CD4-positive, alpha-beta T cell treated with Interleukin-21 for 1 hour (primary cell): Measurements from ENCODE around the gene AFG1L.

Source experiments
- DNase-seq: peaks from one replicate; pipeline ENCODE4 v3.0.0-alpha.2; 2020

The AFG1L gene

DNA sequence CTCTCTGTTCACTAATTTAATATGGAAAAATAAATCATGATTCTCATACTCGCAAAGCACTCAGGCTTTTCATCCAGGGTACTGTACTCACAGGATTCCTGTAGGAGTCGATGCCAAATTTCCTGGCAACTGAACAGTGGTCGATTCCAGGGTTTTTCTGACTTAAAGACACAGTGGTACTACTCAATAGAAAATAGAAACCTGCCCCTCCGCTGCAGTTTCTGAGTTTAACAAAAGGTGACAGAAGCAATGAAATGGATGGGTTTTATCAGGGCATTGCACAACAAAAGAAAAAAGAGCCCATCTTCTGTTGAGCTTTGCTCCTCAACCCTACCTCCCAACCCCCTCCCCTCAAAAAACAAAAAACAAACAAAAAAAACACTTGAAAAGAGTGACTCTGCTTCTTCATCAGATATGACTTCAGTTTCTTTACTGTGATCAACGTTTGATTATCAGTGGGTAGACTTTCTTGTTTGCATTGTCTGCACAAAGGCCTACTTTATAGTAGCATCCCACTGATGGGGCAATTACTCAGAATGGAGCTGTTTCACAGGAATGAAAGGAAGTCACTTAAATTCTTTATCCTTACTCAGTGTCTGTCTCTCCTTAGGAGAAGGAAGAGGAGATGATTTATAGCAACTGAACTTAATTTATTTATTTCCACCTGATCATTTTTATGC, 169.7 kb downstream of the AFG1L start:
- no peak for DNase-seq

- DNase-seq: no peak
These were observed 170.2 kb downstream of the AFG1L start for GRCh38 chr6:108465098-108465495.

DNA sequence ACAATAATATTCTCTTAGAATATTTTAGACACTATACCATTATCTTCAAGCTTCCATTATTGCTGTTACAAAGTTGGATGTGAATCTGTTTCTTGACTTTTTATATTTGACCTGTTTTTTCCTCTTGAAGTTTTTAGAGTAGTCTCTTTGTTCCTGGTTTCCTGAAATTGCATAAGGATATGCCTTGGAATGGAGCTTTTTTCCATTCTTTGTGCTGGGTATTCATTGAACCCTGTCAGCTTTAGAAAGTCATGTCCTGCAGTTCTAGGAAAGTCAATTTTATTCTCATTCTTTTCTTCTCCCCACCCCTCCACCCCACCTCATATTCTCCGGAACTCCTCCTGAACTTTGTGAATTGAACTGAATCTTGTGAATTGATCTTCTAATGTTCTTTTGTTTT, 173.5 kb downstream of the AFG1L start:
- DNase-seq: no peak

DNA sequence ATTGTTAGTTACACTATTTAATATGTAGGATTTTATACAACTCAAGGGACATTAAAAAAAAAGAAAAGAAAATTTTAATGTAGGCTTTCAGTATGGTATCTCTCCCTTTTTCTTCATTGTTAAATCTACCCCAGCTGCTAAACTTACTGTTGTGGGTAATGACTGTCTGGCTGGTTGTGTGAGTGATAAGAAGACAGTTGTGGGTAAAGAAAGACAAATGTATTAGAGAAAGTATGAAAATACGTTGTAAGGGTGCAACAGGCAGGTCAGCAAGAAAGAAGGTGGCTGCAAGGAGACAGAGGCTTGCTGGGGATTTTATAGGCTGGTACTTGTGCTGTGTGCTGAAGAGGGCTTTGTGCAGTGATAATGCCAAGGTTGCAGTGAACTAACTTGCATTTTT, 174.5 kb downstream of the AFG1L start:
- DNase-seq: no peak

DNA sequence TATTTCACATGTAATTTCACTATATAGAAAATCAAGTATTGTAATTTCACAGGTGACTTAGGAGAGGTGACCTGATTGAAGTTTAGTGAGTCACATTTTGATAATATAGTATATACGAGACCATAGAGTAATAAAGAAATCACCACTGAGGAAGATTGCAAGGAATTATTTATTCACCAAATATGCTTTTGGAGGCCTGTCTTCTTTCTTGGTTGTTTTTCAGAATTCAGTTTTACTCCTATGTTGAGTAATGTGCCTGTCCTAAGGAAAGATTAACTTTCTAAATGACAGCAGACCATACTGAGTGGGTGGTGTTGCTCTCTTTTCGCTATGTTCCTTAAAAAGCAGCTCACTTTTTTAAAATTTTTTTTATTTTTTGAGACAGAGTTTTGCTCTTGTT, 178.3 kb downstream of the AFG1L start:
- no peak for DNase-seq

DNA sequence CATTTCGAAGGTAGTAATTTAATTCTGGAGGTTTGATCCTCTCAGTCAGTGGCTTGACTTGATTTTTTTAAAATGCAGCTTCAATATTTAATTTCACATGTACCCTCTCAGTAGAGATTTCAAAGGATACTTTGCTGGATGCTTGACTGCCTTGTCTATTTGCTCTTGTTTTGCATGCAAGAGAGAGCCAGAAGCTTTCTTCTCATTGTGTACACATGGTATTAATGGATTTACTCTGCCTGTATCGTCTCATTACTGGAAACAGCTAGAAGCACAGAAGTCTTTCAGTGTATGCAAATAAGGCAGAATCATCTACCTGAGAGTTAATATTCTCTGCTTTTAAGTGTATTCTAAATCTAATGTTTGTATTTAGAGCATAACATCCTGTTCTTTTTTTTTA, 181.5 kb downstream of the AFG1L start:
- no peak for DNase-seq

- no peak for DNase-seq
These were observed 182.1 kb downstream of the AFG1L start for GRCh38 chr6:108476847-108477430.

GRCh38 chr6:108482559-108482958, 187.7 kb downstream of the AFG1L start:
- no peak for DNase-seq

GRCh38 chr6:108484016-108484415, 189.2 kb downstream of the AFG1L start:
- no peak for DNase-seq

DNA sequence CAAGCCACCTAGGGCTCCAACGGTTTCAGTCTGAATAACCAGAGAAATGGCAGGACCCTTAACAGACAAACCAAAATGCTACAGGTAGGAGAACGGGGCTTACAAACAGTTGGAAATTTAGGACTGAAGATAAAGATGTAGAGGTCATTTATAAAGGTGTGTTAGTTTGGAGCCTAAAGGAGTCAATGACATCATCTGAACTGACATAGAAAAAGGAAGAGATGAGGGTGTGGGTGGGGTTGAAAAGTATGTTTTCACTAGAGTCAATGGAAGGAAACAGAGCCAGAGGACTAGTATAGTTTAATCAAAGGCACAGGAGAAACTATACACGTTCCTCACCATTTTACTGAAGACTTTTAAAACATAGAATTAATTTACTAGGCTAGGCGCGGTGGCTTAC, 194.8 kb downstream of the AFG1L start:
- no peak for DNase-seq

- DNase-seq: peak; percentile 39
These were observed 197.4 kb downstream of the AFG1L start for GRCh38 chr6:108492131-108492766.

- no peak for DNase-seq
These were observed 199.6 kb downstream of the AFG1L start for GRCh38 chr6:108494434-108494833.

DNA sequence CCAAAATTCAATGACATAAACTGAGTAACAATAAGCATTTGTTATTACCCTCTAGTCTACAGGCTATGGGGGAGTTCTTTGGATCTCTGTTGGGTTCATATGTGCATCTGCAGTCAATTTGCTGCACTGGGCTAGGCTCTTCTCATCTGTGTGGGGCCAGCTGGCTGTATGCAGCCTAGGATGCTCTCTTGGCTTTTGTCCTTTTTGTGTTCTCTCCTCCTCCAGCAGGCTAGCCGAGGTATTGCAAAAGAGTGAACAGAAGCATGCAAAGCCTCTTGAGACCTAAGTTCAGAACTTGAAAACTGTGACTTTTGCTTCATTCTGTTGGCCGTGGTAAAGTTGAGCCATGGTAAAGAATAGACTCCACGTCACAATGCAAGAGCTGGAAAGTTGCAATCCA, 203.0 kb downstream of the AFG1L start:
- no peak for DNase-seq

DNA sequence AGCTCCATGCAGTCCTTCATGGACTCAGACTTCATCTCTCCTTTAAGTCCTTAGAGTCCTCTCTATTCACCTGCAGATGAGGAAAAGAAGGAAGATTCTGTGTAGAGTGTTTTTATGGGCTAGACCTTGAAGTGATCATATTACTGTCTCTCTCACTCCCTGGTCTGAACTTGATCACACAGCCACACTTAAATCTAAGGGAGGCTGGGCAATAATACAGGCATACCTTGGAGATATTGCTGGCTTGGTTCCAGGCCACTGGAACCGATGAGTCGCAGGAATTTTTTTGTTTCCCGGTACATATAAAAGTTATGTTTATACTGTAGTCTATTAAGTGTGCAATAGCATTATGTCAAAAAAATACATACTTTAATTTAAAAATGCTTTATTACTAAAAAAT, 206.7 kb downstream of the AFG1L start:
- DNase-seq: no peak

- no peak for DNase-seq
These were observed 208.0 kb downstream of the AFG1L start for GRCh38 chr6:108502832-108503231.

DNA sequence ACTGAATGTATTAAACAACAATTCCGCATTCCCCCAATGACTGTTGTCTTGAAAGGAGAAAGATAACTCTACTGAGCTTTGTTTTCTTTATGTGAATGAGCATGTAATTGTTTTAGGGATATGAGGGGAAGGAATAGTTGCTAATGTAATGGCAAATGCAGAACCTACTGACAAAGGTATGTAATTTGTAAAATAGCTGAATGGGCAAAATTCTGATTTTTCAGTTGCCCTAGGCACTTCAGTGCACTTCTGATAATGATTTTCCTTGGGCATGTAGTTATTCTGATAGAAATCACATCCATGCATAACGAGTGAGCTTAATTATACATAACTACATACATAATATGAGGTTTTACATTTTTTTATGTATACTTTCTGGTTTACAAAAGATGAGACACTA, 212.5 kb downstream of the AFG1L start:
- DNase-seq: no peak

GRCh38 chr6:108510461-108511319, 215.8 kb downstream of the AFG1L start:
- no peak for DNase-seq

DNA sequence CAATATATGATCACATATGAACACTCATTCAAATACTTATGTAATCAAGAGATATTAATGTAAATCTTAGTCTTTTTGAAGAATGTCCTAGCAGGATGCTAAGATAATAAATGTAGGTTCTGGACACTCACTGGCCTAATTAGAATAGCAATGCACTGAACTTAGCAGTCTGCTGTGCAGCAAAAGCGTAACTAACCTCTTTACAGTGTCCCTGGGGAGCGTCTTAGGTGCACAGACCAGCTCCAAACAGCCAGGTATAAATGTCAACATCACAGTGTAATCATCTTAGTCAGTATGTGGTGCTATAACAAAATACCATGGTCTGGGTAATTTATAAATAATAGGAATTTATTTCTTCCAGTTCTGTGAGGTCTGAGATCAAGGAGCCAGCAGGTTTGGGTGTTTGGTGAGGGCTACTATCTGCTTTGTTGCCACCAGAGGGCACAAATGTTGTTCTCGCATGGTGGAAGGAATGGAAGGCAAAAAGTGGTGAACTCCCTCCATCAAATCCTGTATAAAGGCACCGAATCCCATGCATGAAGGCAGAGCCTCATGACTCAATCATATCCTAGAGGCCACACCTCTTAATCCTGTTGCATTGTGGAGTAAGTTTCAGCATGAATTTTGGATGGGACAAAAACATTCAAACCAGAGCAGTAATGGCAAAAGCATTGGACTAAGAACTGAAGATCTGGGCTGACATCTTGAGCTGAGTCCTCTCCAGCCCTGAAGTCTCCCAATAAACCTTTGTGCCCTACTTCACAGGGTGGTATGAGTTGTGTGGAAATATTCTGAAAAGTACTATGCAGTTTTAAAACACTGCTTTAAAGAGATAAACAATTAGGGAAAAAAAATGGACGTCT, 224.1 kb downstream of the AFG1L start:
- DNase-seq: peak; percentile 9

DNA sequence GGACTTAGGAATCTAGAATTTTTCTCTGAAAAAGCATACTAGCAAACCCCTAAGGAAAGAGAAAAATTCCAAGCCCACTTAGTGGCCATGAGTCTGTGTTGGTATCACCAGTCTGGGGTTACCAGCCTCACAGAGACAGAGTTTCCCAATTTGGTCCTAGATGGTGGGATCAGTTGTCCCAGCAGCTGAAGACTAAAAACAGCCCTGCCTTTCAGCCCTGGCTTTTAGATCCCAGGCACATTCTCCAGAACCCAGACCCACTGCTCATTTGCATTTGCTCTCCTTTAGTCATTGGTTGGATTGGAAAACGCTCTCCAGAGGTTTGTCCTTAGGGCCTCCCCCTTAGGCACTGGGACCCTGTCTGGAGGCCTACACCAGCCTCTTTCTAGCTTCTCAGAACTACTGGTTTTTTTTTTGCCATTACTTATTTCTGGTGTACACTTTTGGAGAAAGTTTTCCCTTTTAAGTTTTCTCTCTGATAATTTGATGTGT, 226.8 kb downstream of the AFG1L start:
- no peak for DNase-seq

- DNase-seq: no peak
These were observed 228.8 kb downstream of the AFG1L start for GRCh38 chr6:108523697-108524096.

DNA sequence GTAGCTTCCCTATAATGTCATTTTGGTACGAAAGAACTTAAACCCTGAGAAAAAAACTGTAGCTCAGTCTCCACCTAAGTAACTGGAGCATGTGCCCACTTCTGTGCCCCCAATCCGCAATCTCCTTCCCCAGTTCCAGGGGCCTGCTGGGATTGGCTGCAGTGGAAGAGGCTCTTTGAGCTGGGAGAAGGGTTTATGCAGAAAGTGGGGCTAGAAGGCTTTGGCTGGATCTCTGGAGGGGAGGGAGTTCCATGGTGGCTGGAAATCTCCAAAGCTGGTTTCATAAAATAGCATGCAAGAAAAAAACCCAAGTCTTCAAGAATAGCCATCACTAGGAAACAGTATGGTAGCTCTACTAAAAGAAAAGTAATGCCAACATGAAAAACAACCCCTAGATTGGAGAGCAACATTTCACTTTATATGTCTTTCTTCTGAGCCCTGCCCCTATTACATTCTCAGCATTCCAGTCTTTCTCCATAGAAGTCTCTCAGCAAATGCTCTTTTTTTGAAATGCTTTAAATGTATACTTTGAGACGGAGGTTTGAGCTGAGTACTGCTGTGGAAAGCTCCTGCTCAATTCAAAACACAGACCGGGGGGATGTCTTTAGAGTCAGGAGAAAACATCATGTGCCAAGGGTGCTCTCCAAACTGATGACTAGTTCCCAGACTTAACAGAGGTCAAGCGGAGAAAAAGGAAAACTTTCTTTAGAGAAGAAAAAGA, 229.8 kb downstream of the AFG1L start:
- no peak for DNase-seq

DNA sequence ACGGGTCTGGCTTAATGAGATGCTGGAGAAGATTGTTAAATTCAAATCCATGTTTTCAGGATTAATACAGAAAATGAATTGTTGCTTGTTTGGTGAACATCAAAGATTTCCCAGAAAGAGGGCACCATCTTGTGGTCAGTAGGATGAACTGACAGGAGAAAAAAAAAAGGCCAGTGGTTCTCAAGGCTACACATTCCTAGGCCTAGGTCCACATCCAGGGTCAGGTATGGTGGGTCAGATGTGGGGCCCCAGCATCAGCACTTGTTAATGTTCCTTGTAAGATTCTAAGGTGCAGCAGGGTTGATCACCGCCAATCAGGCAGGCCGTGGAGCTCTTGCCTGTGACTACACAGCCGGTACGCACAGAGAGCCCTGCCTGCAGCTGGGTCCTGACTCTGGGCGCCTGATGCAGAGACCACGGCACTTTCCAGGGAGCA, 231.9 kb downstream of the AFG1L start:
- peak; percentile 25 for DNase-seq
